GM12865 (cell line): ENCODE results near the gene PGRMC2.

Experiments used
- DNase-seq: peaks from one replicate; pipeline ENCODE4 v3.0.0; 2010; ENCODE audit warnings: low read depth
- H3K4me3 ChIP-seq: 2 replicates; pipeline ENCODE4 v1.5.1; 2011; ENCODE audit warnings: mild to moderate bottlenecking, low read depth, low read length, control low read depth
- TF ChIP-seq, protein P1 (sequence below): IDR thresholded peaks from 2 replicates; pipeline ENCODE4 v1.5.1; 2011; ENCODE audit warnings: low read length, control low read depth, low read depth, inconsistent platforms; ENCODE audit not compliant: insufficient read depth; ENCODE audit errors: missing control alignments

The PGRMC2 gene

GRCh38 chr4:128286474-128287058 lies 1.0 kb downstream of the PGRMC2 start:
- TF ChIP-seq, protein P1, sequence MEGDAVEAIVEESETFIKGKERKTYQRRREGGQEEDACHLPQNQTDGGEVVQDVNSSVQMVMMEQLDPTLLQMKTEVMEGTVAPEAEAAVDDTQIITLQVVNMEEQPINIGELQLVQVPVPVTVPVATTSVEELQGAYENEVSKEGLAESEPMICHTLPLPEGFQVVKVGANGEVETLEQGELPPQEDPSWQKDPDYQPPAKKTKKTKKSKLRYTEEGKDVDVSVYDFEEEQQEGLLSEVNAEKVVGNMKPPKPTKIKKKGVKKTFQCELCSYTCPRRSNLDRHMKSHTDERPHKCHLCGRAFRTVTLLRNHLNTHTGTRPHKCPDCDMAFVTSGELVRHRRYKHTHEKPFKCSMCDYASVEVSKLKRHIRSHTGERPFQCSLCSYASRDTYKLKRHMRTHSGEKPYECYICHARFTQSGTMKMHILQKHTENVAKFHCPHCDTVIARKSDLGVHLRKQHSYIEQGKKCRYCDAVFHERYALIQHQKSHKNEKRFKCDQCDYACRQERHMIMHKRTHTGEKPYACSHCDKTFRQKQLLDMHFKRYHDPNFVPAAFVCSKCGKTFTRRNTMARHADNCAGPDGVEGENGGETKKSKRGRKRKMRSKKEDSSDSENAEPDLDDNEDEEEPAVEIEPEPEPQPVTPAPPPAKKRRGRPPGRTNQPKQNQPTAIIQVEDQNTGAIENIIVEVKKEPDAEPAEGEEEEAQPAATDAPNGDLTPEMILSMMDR: no peak
- H3K4me3 ChIP-seq: peak overlapping the region; percentile 94
- peak; percentile 60 for DNase-seq

DNA sequence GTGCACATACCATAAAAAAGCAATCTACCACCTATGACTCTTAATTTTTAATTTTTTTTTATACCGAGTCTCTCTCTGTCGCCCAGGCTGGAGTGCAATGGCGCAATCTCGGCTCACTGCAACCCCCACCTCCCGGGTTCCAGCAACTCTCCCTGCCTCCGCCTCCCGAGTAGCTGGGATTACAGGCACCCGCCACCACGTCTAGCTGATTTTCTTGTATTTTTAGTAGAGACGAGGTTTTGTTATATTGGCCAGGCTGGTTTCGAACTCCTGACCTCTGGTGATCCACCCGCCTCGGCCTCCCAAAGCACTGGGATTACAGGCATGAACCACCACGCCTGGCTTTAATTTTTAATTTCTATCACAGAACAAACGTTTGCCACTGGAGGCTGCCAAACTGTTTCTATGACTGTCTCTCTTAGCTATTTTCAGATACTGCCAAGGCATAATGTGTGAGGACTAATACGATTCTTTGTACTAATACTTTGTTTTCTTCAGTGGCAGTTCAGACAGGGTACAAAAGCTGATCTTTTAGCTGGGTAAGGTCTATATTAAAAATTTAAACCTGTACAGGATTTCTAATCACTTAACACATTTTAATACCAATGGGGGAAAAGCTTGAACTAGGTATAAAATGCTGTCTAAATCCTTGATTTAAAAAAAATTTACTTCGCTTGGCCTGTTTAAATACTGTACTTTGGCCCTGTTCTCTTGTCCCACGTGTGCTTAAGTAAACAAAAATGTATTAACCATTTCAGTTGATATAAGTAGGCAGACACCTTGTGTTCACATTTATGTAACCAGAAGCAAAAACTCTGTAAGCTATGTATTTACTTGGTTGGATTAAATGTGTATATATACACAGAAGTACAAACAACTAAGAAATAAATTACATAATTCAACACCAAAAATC lies 2.3 kb downstream of the PGRMC2 start:
- DNase-seq: no peak
- peak overlapping the region; percentile 94 for H3K4me3 ChIP-seq
- TF ChIP-seq, protein P1: no peak

DNA sequence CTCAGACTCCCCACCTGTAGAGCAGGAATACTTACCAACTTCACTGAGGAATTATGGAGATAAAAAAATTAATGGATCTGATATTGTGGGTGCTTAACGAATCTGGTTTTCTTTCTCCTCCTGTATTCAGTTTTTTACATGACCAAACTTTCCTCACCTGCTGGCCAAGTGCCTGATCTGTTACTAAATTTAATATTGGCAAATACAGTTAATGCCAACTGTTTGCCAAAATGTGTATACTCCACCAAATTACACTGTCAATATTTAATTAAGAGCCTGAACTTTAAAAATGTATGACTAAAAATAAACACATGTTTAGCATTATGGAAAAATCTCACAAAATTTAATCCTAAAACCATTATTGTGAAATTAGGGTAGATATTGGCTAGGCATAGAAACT lies 3.3 kb downstream of the PGRMC2 start:
- H3K4me3 ChIP-seq: no peak overlapping the region
- no peak for DNase-seq
- TF ChIP-seq, protein P1: no peak

- DNase-seq: no peak
- H3K4me3 ChIP-seq: no peak overlapping the region
- TF ChIP-seq, protein P1: no peak
These were observed 4.5 kb downstream of the PGRMC2 start for GRCh38 chr4:128283071-128283470.

GRCh38 chr4:128282516-128282915 lies 5.1 kb downstream of the PGRMC2 start:
- TF ChIP-seq, protein P1: no peak
- no peak for DNase-seq

GRCh38 chr4:128281354-128281753 lies 6.3 kb downstream of the PGRMC2 start:
- DNase-seq: no peak
- TF ChIP-seq, protein P1: no peak
- H3K4me3 ChIP-seq: no peak overlapping the region

More at GRCh38 chr4:128282516-128282915, 5.1 kb downstream of the PGRMC2 start:
- H3K4me3 ChIP-seq: no peak overlapping the region
